ENCODE data around the gene RECQL5. TPM values are rescaled to one million over a fixed set of nuclear protein-coding genes. Genes with fewer than 3 reads are reported as not detected.

Gene RECQL5
- total RNA-seq, 1 donor from 2014 or later: 17.3 TPM

GRCh38 chr17:75661531-75661930, 5.4 kb downstream of the RECQL5 start:
- H3K27me3 ChIP-seq (ENCODE audit: low read depth): no peaks in the 10 kb centered on the region
- no peak overlapping the region for H3K4me3 ChIP-seq
- peaks cover 58% of the 10 kb centered on the region for H3K36me3 ChIP-seq
- H3K4me1 ChIP-seq: peaks cover 13% of the 10 kb centered on the region
- DNase-seq: no peak
- intact Hi-C loops (cut with micrococcal nuclease): no loop called here
- H3K9me3 ChIP-seq (replicated peaks): no peaks in the 10 kb centered on the region
- no peak for TF ChIP-seq CTCF (IDR thresholded peaks at IDR 0.05; ENCODE audit: borderline replicate concordance)
- H3K27ac ChIP-seq (replicated peaks): no peak overlapping the region

DNA sequence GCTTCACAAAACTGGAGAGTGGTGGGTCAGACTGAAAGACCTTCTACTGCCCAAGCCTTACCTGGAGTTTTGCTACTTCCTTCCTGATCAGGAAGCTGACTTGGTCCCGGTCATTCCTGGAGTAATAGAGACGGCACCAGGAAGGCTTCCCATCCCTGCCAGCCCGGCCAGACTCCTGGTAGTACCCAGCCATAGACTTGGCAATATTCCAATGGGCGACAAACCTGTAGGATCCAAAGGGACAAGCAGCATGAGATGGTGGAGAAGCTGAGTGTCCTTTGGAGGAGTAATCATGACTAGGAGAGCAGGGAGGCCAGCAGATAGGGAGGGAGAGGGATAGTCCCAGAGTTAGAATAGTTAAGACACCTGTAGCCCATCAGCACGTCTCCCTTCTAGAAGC, 8.7 kb downstream of the RECQL5 start:
- Histone ChIP-seq H3K9me3 (replicated peaks) (no peaks in the 10 kb centered on the region), H3K36me3 (peaks cover 81% of the 10 kb centered on the region), H3K27ac (replicated peaks) (no peak overlapping the region), H3K4me3 (no peak overlapping the region), H3K4me1 (no peaks in the 10 kb centered on the region), H3K27me3 (ENCODE audit: low read depth) (no peaks in the 10 kb centered on the region)
- TF ChIP-seq CTCF (IDR thresholded peaks at IDR 0.05; ENCODE audit: borderline replicate concordance): no peak
- intact Hi-C loops (cut with micrococcal nuclease): no loop called here
- no peak for DNase-seq

DNA sequence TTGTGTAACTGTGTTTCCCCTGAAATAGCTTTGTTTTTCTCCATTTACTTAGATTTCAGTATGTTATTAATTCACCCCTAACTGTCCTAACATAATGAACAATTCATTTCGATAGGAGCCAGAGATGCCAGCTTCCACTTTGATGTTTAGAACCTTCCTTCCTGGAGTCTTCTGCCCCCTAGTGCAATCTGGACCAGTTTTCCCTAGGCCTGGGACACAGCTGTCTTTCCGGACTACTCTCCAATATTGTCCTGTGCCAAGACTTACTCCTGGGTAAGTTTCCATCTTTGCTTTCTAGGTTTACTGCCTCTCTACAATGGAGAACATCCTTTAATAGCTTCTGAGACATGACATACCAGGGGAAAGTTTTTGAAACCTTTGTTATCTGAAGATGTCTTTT, 12.8 kb downstream of the RECQL5 start:
- H3K4me3 ChIP-seq: no peak overlapping the region
- no peaks in the 10 kb centered on the region for H3K27me3 ChIP-seq (ENCODE audit: low read depth)
- H3K4me1 ChIP-seq: no peaks in the 10 kb centered on the region
- no peak overlapping the region for H3K27ac ChIP-seq (replicated peaks)
- H3K9me3 ChIP-seq (replicated peaks): no peaks in the 10 kb centered on the region
- peak; percentile 41 for TF ChIP-seq CTCF (IDR thresholded peaks at IDR 0.05; ENCODE audit: borderline replicate concordance)
- no peak for DNase-seq
- peaks cover 78% of the 10 kb centered on the region for H3K36me3 ChIP-seq
- intact Hi-C loops (cut with micrococcal nuclease): no loop called here

- no peaks in the 10 kb centered on the region for H3K9me3 ChIP-seq (replicated peaks)
- no peak overlapping the region for H3K4me3 ChIP-seq
- H3K27me3 ChIP-seq (ENCODE audit: low read depth): no peaks in the 10 kb centered on the region
- no peak overlapping the region for H3K27ac ChIP-seq (replicated peaks)
- intact Hi-C loops (cut with micrococcal nuclease): no loop called here
- no peak for DNase-seq
- H3K4me1 ChIP-seq: no peaks in the 10 kb centered on the region
- peak; percentile 75 for TF ChIP-seq CTCF (IDR thresholded peaks at IDR 0.05; ENCODE audit: borderline replicate concordance)
- H3K36me3 ChIP-seq: peaks cover 85% of the 10 kb centered on the region
These were observed 13.9 kb downstream of the RECQL5 start for GRCh38 chr17:75652934-75653549.

DNA sequence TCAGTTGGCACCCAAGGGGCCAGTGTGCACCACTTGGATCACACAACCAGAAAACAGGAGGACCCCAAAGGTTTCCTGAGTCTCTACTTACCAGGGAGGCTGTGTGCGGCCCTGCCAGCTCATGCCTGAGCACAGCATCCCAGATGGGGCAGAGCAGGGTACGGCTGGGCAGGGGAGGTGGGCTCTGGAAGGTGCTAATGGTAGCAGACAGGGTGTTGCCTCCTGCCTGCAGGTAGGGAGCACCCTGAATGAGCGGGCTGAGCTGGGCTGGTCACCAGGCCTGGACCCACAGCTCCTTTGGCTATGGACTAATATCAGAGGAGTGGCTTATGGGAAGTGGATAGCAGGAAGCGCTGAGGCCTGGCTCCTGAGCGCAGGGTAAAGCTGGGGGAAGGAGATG, 14.6 kb downstream of the RECQL5 start:
- intact Hi-C loops (cut with micrococcal nuclease): no loop called here

More for the DNA sequence above, 14.6 kb downstream of the RECQL5 start:
- Histone ChIP-seq H3K9me3 (replicated peaks) (no peaks in the 10 kb centered on the region), H3K27me3 (ENCODE audit: low read depth) (no peaks in the 10 kb centered on the region), H3K27ac (replicated peaks) (no peak overlapping the region), H3K36me3 (peaks cover 85% of the 10 kb centered on the region), H3K4me3 (no peak overlapping the region), H3K4me1 (no peaks in the 10 kb centered on the region)
- no peak for TF ChIP-seq CTCF (IDR thresholded peaks at IDR 0.05; ENCODE audit: borderline replicate concordance)
- DNase-seq: no peak

Measured in left ventricle myocardium inferior (tissue), 1 donor.